Glutamatergic neuron (in vitro differentiated cells): ENCODE measurements around the gene HIRIP3. TPM values are rescaled to one million over a fixed set of nuclear protein-coding genes. Genes with fewer than 3 reads are reported as not detected.

Experiments
- DNase-seq: peaks from one replicate; pipeline ENCODE4 v3.0.0; 2022
- H3K27ac Mint-ChIP-seq: one replicate; pipeline ENCODE4 v1.8.0; 2020; ENCODE audit warnings: mild to moderate bottlenecking, mixed read lengths, inconsistent platforms; ENCODE audit not compliant: unreplicated experiment
- H3K27me3 Mint-ChIP-seq: one replicate; pipeline ENCODE4 v1.8.0; 2020; ENCODE audit warnings: mild to moderate bottlenecking, moderate library complexity, mixed read lengths, inconsistent platforms; ENCODE audit not compliant: unreplicated experiment
- H3K36me3 Mint-ChIP-seq: one replicate; pipeline ENCODE4 v1.8.0; 2020; ENCODE audit warnings: mild to moderate bottlenecking, mixed read lengths, inconsistent platforms; ENCODE audit not compliant: unreplicated experiment
- H3K4me1 Mint-ChIP-seq: one replicate; pipeline ENCODE4 v1.8.0; 2020; ENCODE audit warnings: mild to moderate bottlenecking, low read depth, mixed read lengths, inconsistent platforms; ENCODE audit not compliant: unreplicated experiment
- H3K4me3 Mint-ChIP-seq: one replicate; pipeline ENCODE4 v1.8.0; 2020; ENCODE audit warnings: mild to moderate bottlenecking, mixed read lengths, inconsistent platforms; ENCODE audit not compliant: unreplicated experiment
- H3K9me3 Mint-ChIP-seq: one replicate; pipeline ENCODE4 v1.8.0; 2020; ENCODE audit warnings: mild to moderate bottlenecking, moderate library complexity, mixed read lengths, inconsistent platforms; ENCODE audit not compliant: unreplicated experiment
- total RNA-seq: library from RNA; stranded (reverse); fragmentation: NEBNext Ultra II Directional; extraction: Animal tissue kit (Norgen Biotek cat#: 25700); gene quantifications from one replicate; pipeline ENCODE4 v1.2.1, GENCODE V29; 2021; ENCODE audit not compliant: unreplicated experiment
- TF ChIP-seq, protein P1 (sequence below): fragments of 200-600 bp; sonication (generic); IDR thresholded peaks from one replicate; pipeline ENCODE4 v1.5.0; 2021; ENCODE audit not compliant: partially characterized antibody, unreplicated experiment

Gene HIRIP3
- total RNA-seq, 1 donor from 2014 or later: 12.2 TPM

DNA sequence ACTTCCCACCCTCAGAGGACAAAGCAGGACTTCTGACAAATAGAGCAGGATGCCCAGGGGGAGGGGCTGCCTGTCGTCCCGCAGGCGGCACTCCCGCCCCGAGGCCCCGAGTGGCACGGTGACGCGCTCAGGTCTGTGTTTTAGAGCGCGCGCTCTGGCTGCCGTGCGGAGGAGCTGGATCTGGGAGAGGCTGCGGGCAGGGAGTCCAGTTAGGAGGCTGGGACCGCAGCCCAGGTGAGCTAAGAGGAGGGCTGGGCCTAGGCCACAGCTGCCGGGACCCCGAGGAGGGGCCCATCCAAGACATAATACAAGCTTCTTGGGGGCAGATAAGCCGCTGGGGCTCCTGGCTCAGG, 9.0 kb upstream of the HIRIP3 start:
- DNase-seq: no peak
- H3K4me3 Mint-ChIP-seq: no peak overlapping the region
- H3K27ac Mint-ChIP-seq: no peak overlapping the region
- H3K27me3 Mint-ChIP-seq: peaks cover 15% of the 10 kb centered on the region
- H3K9me3 Mint-ChIP-seq: peaks cover 9% of the 10 kb centered on the region
- H3K4me1 Mint-ChIP-seq: peaks cover 20% of the 10 kb centered on the region
- TF ChIP-seq, protein P1, sequence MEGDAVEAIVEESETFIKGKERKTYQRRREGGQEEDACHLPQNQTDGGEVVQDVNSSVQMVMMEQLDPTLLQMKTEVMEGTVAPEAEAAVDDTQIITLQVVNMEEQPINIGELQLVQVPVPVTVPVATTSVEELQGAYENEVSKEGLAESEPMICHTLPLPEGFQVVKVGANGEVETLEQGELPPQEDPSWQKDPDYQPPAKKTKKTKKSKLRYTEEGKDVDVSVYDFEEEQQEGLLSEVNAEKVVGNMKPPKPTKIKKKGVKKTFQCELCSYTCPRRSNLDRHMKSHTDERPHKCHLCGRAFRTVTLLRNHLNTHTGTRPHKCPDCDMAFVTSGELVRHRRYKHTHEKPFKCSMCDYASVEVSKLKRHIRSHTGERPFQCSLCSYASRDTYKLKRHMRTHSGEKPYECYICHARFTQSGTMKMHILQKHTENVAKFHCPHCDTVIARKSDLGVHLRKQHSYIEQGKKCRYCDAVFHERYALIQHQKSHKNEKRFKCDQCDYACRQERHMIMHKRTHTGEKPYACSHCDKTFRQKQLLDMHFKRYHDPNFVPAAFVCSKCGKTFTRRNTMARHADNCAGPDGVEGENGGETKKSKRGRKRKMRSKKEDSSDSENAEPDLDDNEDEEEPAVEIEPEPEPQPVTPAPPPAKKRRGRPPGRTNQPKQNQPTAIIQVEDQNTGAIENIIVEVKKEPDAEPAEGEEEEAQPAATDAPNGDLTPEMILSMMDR: no peak
- H3K36me3 Mint-ChIP-seq: no peaks in the 10 kb centered on the region

DNA sequence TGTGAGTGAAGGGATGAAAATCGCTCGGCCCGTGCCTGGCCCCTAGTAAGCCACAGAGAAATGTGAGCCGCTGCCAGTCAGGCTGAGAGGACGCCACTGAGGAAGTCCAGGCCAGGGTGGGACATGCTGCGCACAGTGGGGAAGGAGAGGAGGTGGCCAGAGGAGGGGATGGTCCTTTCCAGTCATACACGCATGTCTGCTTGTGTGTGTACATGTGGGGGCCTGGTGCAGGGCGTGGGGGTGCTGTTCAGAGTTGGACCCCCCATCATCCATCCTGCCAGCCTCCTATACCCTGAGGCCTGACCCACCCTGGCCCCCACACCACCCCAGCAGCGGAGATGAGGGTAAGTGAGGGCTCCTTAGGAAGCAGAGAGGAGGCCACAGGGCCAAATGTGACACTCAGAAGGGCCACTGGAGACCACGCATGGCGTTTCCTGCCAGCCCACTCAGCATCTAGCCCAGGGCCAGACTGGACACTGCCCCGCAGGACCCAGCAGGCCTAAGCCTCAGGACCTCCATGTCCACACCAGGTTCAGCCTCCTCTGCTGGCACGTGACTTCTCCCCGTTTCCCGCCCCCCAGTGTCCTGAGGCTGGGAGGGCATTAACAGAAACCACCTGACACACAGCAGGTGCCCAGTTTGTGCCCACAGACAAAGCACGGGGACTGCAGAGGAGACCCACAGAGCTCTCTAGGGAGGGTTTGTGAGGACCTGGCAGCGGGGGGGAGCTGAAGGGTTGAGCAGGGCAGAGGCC, 8.4 kb upstream of the HIRIP3 start:
- Mint-ChIP-seq H3K9me3 (peaks cover 9% of the 10 kb centered on the region), H3K27me3 (peaks cover 13% of the 10 kb centered on the region), H3K4me1 (peaks cover 20% of the 10 kb centered on the region), H3K27ac (no peak overlapping the region), H3K4me3 (no peak overlapping the region), H3K36me3 (no peaks in the 10 kb centered on the region)
- TF ChIP-seq, protein P1: no peak
- DNase-seq: no peak

DNA sequence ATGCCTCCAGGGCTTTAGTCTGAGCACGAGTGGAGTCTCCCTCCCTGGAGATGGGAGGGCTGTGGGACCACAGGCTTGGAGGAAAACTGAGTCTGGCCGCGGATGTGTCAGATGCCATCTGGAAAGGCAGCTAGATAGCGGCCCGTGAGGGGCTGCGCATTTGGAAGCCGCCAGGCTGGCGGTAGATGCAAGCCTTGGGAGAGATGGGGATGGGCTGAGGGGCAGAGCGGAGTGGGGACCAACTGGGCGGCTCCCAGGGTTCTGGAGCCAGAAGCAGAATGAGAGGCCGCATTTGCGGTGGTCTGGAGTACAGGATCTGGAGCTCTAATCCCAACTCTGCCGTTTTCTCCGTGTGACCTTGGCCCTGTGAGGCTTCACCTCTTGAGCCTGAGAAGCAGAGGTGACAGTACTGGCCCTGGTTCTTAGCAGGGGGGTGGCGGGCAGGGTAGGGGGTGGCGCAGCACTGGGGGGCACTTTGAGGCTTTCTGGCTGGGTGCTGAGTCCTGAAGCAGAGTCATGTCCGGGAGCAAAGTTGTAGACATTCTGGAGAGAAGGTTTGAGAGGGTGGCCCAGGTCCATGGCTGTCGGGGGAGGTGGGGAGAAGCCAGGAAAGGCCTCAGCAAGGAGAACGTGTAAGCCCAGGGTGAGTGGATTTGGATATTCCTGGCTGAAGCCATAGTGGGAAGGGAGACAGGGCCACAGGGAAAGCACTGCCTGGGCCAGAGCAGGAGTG, 7.4 kb upstream of the HIRIP3 start:
- Mint-ChIP-seq H3K27ac (peak overlapping the region; percentile 48), H3K27me3 (peaks cover 9% of the 10 kb centered on the region), H3K4me1 (peaks cover 20% of the 10 kb centered on the region), H3K36me3 (no peaks in the 10 kb centered on the region), H3K9me3 (peaks cover 7% of the 10 kb centered on the region), H3K4me3 (no peak overlapping the region)
- DNase-seq: no peak
- TF ChIP-seq, protein P1: no peak

DNA sequence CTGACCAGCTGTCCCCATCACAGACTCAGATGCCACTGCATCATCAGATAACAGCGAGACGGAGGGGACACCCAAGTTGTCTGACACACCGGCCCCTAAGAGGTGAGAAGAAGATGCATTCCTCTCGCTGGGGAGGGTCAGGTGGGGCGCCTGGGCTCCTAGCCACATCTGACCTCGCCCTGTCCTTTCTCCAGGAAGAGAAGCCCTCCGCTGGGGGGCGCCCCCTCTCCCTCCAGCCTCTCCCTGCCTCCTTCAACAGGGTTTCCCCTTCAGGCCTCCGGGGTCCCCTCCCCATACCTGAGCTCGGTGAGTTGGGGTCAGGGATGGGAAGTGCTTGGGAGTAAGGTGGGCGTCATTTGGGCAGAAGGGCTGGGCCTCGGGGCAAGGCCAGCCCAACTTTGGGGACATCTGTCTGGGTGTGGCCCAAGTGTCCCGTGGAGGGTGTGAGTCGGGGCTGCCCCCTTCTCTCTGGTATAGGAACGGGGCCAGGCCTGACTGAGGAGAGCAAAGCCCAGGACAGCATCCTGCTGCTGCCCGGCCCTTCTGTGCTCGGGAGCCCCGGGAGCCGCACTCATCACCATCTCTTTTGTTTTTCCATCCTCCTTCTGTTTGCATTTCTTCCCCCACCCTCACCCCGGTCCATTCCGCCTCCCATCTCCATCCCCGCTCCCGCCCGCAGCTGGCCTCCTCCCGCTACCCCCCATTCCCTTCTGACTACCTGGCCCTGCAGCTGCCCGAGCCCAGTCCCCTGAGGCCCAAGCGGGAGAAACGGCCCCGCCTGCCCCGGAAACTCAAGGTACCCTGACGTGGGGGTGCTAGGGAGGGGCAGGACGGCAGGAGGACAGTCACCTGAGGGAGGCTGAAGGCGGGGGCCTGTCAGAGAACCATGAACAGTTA, 5.6 kb upstream of the HIRIP3 start:
- TF ChIP-seq, protein P1: no peak
- Mint-ChIP-seq H3K27me3 (peaks cover 9% of the 10 kb centered on the region), H3K27ac (no peak overlapping the region), H3K9me3 (peaks cover 7% of the 10 kb centered on the region), H3K36me3 (no peaks in the 10 kb centered on the region), H3K4me3 (peak overlapping the region; percentile 52), H3K4me1 (peaks cover 21% of the 10 kb centered on the region)
- DNase-seq: peak; percentile 48
